GM10266 (cell line): ENCODE measurements around the gene PRM2.

ENCODE experiments used
- DNase-seq: peaks from one replicate; pipeline ENCODE4 v3.0.0; 2012; ENCODE audit errors: extremely low spot score
- CTCF ChIP-seq: IDR thresholded peaks from 2 replicates; pipeline ENCODE4 v1.5.1; 2012; ENCODE audit warnings: mild to moderate bottlenecking, low read depth; ENCODE audit not compliant: control insufficient read depth, insufficient read depth; ENCODE audit errors: missing control alignments

Gene PRM2

GRCh38 chr16:11253009-11253994 lies 23.0 kb downstream of the PRM2 start:
- DNase-seq, result peak; percentile 61
- no peak for TF ChIP-seq CTCF

DNA sequence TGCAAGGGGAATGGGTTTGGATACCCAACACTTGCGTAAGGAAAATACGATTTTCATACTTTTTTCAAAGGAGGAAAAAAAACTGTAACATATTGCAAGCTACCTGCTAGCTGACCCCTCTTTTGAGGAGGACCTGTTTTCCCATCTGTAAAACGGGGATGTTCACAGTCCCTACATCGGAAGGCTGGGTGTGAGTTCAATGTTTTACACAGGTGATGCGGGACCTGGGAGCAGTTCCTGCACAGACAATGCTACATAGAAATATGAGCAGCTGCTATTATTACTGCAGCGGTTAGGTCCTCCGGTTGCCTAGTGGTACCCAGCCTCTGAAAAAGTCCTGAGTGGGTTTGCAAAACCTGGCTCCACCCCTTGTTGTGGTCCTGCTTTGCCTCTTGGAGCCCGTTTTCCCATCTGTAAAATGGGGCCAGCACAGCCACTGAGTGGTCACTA lies 23.8 kb downstream of the PRM2 start:
- no peak for DNase-seq
- no peak for TF ChIP-seq CTCF

DNA sequence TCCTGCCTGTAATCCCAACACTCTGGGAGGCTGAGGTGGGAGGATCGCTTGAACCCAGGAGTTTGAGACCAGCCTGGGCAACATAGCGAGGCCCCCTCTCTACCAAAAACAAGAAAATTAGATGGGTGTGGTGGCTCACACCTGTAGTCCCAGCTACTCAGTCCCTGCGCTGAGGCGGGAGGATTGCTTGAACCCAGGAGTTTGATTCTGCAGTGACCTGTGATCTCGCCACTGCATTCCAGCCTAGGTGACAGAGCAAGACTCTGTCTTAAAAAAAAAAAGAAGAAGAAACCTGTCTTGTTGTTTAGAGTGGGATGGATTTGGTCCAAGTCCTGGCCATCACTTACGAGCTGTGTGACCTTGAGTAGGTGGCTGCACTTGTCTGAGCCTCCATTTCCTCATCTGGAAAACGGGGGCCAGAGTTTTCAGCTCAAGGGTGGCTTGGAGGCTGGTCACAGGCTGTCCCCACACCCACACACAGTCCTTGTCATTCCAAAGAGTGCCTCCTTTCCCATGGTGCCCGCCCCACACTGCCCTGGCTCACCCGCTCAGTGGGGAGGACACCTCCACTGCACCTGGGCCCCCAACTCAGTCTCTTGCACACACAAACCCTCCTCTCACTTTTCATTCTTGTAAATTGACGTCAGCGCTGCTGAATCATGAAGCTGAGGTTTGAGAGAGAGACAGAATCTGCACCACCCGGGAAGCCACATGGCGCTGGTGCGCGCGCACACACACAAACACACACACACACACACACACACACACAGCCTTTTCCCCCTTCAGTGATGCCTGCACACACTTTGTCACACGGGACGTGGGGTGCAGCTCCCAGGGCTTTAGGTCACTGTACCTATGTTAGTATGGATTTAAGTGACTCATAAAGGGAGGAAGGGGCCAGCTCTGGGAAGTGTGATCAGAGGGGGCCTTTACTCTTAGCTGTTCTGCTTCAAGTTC lies 24.5 kb downstream of the PRM2 start:
- no peak for TF ChIP-seq CTCF
- DNase-seq, result peak; percentile 72

DNA sequence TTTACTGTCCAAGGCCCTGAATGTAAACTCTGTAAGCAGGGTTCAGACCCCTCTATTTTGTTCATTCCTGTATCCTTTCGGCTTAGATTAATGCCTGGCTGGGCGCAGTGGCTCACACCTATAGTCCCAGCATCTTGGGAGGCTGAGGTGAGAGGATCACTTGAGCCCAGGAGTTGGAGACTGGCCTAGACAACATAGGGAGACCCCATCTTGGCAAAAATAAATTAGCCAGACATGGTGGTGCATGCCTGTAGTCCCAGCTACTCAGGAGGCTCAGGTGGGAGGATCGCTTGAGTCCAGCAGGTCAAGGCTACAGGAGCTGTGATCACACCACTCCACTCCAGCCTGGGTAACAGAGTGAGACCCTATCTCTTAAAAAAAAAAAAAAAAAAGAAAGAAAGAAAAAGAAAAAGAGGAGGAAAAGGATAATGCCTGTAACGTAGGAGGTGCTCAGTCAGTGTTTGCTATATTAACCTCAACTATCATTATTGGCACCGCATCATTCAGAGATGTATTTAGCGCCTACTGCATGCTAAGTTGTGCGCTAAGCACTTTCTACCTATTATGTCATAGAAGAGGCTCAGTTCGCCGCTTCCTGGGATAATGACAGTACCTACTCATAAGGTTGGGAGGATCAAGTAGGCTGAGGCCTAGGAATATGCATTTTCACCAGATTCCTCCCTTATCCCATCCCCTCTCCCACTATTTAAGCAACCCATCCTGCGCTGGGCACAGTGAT lies 25.3 kb downstream of the PRM2 start:
- DNase-seq, result no peak

DNA sequence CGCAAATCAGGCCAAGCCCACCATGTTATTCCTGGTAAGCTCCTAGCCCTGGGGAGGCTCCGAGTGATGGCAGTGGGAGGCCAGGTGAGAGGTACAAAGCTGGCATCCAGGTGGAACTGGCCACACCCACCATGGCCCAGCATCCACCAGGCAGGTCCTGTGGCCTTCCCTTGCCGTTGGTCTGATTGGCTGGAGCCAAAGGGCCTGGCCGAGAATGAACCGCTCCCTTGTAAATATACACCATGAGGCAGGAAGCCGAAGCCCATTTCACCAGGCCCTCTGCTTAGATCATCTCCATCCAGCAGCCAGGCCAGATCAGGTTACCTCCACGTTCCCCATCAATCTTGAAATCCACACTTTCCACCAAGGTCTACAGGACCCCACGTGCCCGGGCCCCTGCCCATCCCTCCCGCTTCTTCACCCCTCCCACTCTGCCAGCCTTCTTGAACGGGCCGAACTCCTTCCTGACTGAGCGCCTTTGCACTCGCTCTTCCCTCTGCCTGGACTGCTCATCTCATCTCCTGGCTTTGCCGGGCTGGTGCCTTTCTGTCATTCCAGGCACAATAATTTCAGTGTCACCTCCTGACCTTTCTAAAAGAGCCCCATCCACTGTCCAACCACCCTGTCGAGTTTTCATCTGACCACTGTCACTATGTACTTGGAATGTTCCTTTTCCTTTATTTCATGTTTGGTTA lies 26.0 kb downstream of the PRM2 start:
- TF ChIP-seq CTCF, result no peak
- no peak for DNase-seq

More for the DNA sequence above, 25.3 kb downstream of the PRM2 start:
- no peak for TF ChIP-seq CTCF

DNA sequence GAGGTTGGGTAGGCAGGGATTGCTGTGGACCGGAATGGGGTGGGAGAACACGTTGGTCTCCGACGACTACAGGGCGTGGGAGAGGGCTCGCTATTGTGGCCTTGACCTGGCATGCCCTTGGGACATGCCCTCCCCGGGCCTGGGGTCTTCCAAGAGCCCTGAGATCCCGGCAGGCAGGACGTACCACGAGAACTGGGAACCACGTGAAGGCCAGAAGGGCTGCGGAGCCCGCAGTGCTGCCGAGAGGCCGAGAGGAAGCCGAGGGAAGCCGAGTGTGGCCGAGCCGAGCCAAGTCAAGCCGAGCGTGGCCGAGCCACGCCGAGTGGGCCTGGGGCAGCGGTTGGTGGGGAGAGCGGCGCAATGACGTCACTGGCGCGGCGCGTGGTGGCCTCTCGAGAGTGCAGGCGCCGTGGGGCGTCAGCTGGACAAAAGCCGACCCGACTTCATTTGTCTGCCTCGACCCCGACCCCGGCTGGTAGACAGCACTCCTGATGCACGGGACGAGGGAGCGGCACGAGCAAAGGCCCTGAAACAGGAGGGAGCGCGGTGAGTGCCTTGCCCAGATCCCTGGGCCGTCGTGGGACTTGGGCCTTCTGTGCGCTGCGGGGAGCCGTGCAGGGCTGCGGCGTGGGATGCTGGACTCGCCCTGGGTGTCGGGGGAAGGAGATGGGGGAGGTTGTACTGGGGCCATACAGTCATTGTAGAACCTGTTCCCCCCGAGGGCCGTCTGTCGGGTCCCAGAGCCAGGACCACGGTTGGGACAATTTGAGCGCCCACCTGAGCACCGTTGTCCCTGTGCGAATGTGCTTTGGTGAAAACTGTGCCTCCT lies 26.8 kb downstream of the PRM2 start:
- DNase-seq, result no peak
- TF ChIP-seq CTCF, result no peak
